Neural cell (in vitro differentiated cells): ENCODE data around the gene KCNJ4. TPM values are rescaled to one million over a fixed set of nuclear protein-coding genes. Genes with fewer than 3 reads are reported as not detected.
A peak's percentile ranks its signal among the peaks of the same experiment; 100 is the strongest.
"Not testable (repeated sequence)": the region's sequence is repeated elsewhere in the genome, so short reads cannot be mapped to it uniquely, and the experiment has no call there.

Source experiments
- H2AFZ ChIP-seq: fragments of 200-600, 300-800 bp; sonication (generic), shearing (Covaris generic); 2 replicates; pipeline ENCODE4 v1.6.0; 2014; ENCODE audit warnings: low read depth, mild to moderate bottlenecking, antibody characterized with exemption, low read length, moderate library complexity
- H3F3A ChIP-seq: fragments of 200-600 bp; shearing (Covaris generic); 2 replicates; pipeline ENCODE4 v1.6.1; 2016; ENCODE audit warnings: mild to moderate bottlenecking, moderate library complexity, mixed read lengths, antibody characterized with exemption, low read length; ENCODE audit not compliant: insufficient read depth, poor library complexity, severe bottlenecking
- H3K27ac ChIP-seq: fragments of 200-600, 300-800 bp; sonication (generic), shearing (Covaris generic); 2 replicates; pipeline ENCODE4 v1.5.1; 2014; ENCODE audit warnings: mild to moderate bottlenecking, low read length, moderate library complexity
- H3K27me3 ChIP-seq: fragments of 300-800, 200-600 bp; sonication (generic), shearing (Covaris generic); 2 replicates; pipeline ENCODE4 v1.6.0; 2014; ENCODE audit warnings: mild to moderate bottlenecking, low read depth, low read length, moderate library complexity; ENCODE audit not compliant: insufficient read depth
- H3K36me3 ChIP-seq: fragments of 300-800, 200-600 bp; sonication (generic), shearing (Covaris generic); 2 replicates; pipeline ENCODE4 v1.5.1; 2014; ENCODE audit warnings: mild to moderate bottlenecking, antibody characterized with exemption, low read length, moderate library complexity; ENCODE audit not compliant: insufficient read depth
- H3K4me2 ChIP-seq: fragments of 300-800, 200-600 bp; sonication (generic), shearing (Covaris generic); 2 replicates; pipeline ENCODE4 v1.6.0; 2014; ENCODE audit warnings: mild to moderate bottlenecking, low read length
- H3K4me3 ChIP-seq: fragments of 300-800, 200-600 bp; sonication (generic), shearing (Covaris generic); 2 replicates; pipeline ENCODE4 v1.5.1; 2014; ENCODE audit warnings: mild to moderate bottlenecking, low read length, moderate library complexity
- H3K79me2 ChIP-seq: fragments of 200-600 bp; shearing (Covaris generic); replicated peaks from 2 replicates; pipeline ENCODE4 v1.6.0; 2014; ENCODE audit warnings: mild to moderate bottlenecking, low read length, moderate library complexity; ENCODE audit not compliant: insufficient read depth
- H3K9ac ChIP-seq: fragments of 300-800, 200-600 bp; sonication (generic), shearing (Covaris generic); 2 replicates; pipeline ENCODE4 v1.6.1; 2016; ENCODE audit warnings: mild to moderate bottlenecking, low read length, mixed read lengths
- H3K9me2 ChIP-seq: fragments of 200-600 bp; shearing (Covaris generic); 2 replicates; pipeline ENCODE4 v1.6.1; 2016; ENCODE audit warnings: mild to moderate bottlenecking, low read length, mixed read lengths; ENCODE audit not compliant: insufficient read depth
- H3K9me3 ChIP-seq: fragments of 200-600, 300-800 bp; sonication (generic), shearing (Covaris generic); 2 replicates; pipeline ENCODE4 v1.6.1; 2016; ENCODE audit warnings: mild to moderate bottlenecking, mixed run types, low read length, moderate library complexity, mixed read lengths
- H4K20me1 ChIP-seq: fragments of 200-600 bp; shearing (Covaris generic); 2 replicates; pipeline ENCODE4 v1.6.1; 2016; ENCODE audit warnings: mild to moderate bottlenecking, mixed run types; ENCODE audit not compliant: insufficient read depth
- polyA plus RNA-seq: library from polyadenylated mRNA; depleted of rRNA; stranded (reverse); fragments of >200 nt; gene quantifications from 2 replicates; pipeline ENCODE4 v1.2.3, GENCODE V29; 2014

Gene KCNJ4
- polyA plus RNA-seq, 1 donor from 2014 or later = 1.7 TPM

DNA sequence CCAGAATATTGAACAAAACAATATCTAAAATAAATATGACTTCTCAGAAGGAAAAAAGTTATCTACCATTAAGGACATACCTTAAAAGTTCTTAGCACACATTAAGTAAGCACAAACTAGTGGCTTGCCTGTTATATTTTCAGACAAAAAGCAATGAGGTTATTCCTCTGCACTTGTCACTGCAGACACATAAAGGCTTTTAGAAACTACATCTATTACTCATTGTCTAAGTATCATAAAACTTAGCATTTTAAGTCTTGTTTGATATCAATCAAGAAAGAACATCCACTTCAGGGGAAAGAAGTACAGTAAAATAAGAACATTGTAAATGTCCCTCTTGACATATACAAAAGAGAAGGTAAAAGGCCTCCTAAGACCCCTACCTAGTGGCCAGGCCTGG, 59.1 kb downstream of the KCNJ4 start:
- not testable (repeated sequence) for H3K27me3 ChIP-seq, H3K36me3 ChIP-seq, H3F3A ChIP-seq, H3K27ac ChIP-seq, H4K20me1 ChIP-seq, H2AFZ ChIP-seq, H3K9me2 ChIP-seq, H3K9ac ChIP-seq, H3K9me3 ChIP-seq, H3K4me2 ChIP-seq
- peaks cover 17% of the 10 kb centered on the region for H3K79me2 ChIP-seq
- H3K4me3 ChIP-seq = peak overlapping the region; percentile 13

DNA sequence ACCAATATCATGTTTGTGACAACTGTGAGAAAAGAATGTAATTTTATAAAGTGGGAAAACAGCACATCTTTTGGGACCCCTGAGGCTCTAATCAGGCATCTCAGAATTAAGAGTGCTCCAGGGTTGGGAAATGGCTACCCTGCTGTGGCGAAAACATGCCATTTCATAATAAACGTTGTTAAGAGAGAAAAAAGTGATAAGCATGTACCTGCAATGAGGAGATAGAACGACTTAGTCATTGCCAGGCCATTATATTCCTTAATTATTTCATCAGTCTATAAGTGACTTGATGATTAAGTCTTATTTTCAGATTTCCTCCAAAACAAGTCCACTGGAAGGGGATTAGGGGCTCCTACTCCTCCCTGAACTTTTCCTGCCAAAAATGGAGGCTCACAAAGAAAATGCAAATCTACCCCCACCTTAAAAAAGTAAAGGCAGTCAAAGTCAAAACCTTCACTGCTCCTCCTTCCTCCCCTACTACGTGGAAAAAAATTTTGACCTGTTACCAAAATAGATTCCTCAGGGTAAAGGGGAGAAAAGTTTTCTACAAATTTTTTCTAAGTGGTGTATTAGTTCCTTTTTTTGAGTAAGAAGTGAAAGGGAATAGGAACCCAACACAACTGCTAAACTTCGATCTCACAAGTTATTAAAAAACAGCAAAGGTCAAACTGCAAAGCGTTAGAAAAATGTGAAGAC, 59.9 kb downstream of the KCNJ4 start:
- H3K4me2 ChIP-seq, H3F3A ChIP-seq, H3K9ac ChIP-seq, H2AFZ ChIP-seq, H3K9me2 ChIP-seq, H3K4me3 ChIP-seq, H4K20me1 ChIP-seq, H3K36me3 ChIP-seq, H3K9me3 ChIP-seq, H3K27me3 ChIP-seq, H3K27ac ChIP-seq: not testable (repeated sequence)
- peaks cover 17% of the 10 kb centered on the region for H3K79me2 ChIP-seq

DNA sequence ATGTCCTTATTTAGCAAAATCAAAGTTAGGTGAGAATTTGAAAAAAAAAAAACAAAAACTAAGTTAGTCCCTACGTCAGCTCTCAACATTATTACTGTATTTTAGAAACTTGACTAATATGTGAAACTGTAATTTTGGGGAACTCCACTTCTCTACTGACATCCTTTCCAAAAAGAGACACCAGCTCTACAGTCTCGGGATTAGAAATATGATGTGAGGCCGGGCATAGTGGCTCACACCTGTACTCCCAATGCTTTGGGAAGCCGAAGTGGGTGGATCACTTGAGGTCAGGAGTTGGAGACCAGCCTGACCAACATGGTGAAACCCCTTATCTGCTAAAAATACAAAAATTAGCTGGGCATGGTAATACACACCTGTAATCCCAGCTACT, 65.6 kb downstream of the KCNJ4 start:
- not testable (repeated sequence) for H3K4me3 ChIP-seq, H3F3A ChIP-seq, H2AFZ ChIP-seq, H4K20me1 ChIP-seq, H3K4me2 ChIP-seq, H3K9ac ChIP-seq, H3K27ac ChIP-seq, H3K9me2 ChIP-seq, H3K36me3 ChIP-seq, H3K9me3 ChIP-seq, H3K79me2 ChIP-seq, H3K27me3 ChIP-seq

DNA sequence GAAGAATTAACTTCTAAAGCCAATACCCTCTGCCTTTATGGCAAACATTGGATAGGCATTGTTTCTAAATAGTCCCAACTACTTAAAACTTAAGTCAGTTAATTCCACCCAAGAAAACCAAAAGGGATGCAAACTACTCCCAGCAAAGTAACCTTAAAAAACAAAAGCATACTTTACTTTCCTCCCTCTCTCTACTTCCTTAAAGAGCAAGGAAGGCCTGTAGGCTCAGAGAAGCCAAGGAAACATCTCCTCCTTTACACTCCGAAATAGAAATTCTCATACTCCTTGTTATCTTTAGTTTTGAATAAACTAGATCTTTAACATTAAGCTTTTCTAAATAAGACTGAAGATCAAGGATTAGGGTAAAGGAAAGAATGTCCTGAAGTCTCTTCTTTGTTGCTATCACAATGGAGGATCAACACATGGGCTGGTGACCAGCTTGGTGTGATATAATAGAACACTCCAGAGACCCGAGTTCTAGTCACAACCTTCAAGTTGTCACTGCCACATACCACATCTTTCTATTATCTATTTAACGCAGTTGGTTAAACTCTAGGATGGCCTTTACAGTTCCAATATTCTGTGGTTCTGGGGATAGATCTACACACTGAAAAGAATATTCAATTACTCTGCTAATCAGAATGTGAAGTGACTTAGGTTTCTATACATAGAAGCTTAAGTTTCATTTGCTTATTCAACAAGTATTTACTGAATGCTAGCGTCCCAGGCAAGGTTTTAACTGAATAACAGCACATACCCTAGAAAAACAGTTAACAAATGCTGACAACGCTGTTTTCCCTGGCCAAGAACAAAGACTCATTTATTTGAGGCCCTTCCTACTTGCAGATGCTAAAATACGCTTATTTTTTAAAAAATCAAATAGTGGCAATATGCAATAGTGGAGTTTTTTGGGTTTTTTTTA, 66.2 kb downstream of the KCNJ4 start:
- H3K9ac ChIP-seq, H3K4me3 ChIP-seq, H3K9me2 ChIP-seq, H2AFZ ChIP-seq, H3K4me2 ChIP-seq, H4K20me1 ChIP-seq, H3F3A ChIP-seq, H3K36me3 ChIP-seq, H3K27ac ChIP-seq, H3K9me3 ChIP-seq, H3K79me2 ChIP-seq, H3K27me3 ChIP-seq: not testable (repeated sequence)

DNA sequence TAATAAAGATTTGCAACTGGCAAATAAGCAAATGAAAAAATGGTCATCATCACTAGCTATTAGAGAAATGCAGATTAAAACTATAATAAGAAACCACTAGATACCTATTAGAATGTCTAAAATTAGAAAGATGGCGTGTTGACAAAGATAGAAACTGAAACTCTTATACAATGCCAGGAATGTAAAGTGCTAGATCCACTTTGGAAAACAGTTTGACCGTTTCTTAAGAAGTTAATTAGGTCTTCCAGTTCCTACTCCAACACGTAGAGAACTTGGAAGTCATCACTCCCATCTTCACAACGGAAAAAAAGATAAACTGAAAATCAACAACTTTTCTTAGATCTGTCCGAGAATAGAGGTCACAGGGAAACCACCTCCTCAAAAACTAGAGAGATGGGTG, 68.1 kb downstream of the KCNJ4 start:
- not testable (repeated sequence) for H3K9ac ChIP-seq, H3K4me3 ChIP-seq, H3K79me2 ChIP-seq, H4K20me1 ChIP-seq, H3K4me2 ChIP-seq, H3K27ac ChIP-seq, H3K9me2 ChIP-seq, H3K36me3 ChIP-seq, H3K9me3 ChIP-seq, H3K27me3 ChIP-seq, H2AFZ ChIP-seq, H3F3A ChIP-seq
